Mononuclear cell (primary cell): ENCODE data around the gene CCNG2. TPM values are rescaled to one million over a fixed set of nuclear protein-coding genes. Genes with fewer than 3 reads are reported as not detected.

Experiments
- H3K27me3 ChIP-seq: 2 replicates; pipeline ENCODE4 v1.6.0; 2011; ENCODE audit warnings: low read length, control low read depth; ENCODE audit not compliant: insufficient read depth
- H3K4me1 ChIP-seq: 2 replicates; pipeline ENCODE4 v1.5.1; 2011; ENCODE audit warnings: mild to moderate bottlenecking, low read length, control low read depth; ENCODE audit not compliant: insufficient read depth
- H3K4me3 ChIP-seq: 2 replicates; pipeline ENCODE4 v1.5.1; 2011; ENCODE audit warnings: mild to moderate bottlenecking, low read length, moderate library complexity
- H3K9me3 ChIP-seq: 2 replicates; pipeline ENCODE4 v1.5.1; 2011; ENCODE audit warnings: low read depth, mild to moderate bottlenecking, control low read depth, low read length
- total RNA-seq: library from RNA; depleted of rRNA; stranded (reverse); fragments of >200 nt; gene quantifications from one replicate; pipeline ENCODE4 v1.2.3, GENCODE V29; 2012

The CCNG2 gene
- total RNA-seq, 1 donor: 48.9 TPM

DNA sequence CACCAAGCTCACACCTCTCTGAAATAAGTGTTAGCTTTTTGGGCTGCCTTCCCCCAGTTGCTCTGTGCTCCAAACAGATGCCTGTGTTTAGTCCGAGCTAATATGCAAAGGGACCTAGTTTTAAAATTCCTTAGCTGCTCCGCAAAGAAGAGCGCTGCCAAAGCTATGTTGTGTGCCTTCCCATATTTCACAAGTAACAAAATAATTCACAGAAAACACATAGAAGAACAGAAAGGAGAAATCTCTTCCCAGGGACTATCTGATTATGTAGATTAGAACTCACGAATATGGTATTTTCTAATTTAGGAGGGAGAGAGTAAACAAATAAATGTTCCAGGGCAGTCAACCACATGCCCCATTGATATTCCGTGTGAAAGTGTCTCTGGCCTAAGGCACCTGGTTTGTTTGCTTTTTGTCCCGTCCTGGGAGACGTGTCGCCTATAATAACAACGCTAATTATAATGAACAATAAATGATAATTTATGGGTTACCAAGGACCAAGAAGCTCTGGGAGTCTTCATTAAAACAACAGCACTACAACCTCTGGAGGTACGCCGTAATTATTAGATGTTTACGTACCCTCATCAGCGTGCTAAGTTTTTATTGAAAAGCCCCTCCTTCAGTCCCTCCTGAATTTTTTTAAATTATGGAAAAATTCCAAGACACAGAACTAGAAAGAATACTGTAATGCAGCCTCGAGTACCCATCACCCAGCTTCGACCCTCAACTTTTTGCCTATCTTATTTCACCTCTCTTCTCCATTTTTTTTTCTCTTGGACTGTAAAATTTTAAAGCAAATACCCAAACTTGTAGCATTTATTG lies 1.2 kb upstream of the CCNG2 start:
- no peaks in the 10 kb centered on the region for H3K9me3 ChIP-seq
- H3K27me3 ChIP-seq: no peaks in the 10 kb centered on the region
- H3K4me1 ChIP-seq: peaks cover 52% of the 10 kb centered on the region
- peak overlapping the region; percentile 92 for H3K4me3 ChIP-seq

DNA sequence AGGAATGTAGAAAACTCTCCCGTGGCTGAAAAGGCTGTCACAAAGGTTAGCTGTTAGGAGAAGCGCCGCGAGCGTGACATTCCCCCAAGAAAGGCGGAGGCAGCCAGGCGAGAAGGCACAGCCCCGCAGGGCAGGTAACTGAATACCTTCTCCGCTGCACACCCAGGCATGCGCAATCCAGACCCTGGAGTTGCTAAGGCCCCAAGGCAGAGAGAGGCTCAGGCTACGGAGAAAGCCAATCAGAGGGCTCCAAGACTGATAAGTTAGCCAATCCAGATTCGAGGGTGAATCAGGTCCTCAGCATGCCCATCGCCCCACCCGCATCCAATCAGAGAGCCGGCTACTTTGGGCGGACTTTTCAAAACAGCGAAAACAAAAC lies 485 bp upstream of the CCNG2 start:
- Histone ChIP-seq H3K4me3 (peak overlapping the region; percentile 92), H3K9me3 (no peaks in the 10 kb centered on the region), H3K4me1 (peaks cover 52% of the 10 kb centered on the region), H3K27me3 (no peaks in the 10 kb centered on the region)

DNA sequence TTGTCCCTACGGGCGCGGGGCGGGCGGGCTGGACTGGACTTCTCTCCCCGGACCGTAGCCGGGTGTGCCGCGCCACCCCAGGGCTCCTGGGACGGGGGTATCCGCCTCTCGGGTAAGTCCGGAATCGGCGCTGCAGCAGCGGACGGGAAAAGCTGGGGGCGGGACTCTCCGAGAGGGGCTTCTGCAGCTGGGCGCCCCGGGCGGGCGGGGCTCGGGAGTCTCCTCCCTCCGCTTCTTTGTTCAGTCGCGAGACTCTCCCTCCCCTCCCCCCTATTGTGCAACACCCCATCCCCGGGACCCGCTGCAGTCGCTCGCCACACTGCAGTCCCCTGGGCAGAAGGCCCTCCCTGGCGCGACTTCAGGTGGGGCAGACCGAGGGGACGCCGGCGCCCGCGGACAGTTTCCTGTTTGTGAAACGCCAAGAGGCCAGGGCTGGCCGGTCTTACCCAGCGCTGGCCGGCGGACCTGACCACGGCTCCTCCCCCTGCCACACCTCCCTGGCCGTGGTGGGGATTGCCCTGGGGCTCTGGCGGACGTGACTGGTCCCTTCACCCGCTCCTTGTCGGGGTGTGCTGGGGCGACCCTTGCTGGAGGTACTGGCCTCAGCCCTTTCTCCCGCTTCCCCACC lies 966 bp downstream of the CCNG2 start:
- Histone ChIP-seq H3K9me3 (no peaks in the 10 kb centered on the region), H3K4me3 (peak overlapping the region; percentile 92), H3K27me3 (no peaks in the 10 kb centered on the region), H3K4me1 (peaks cover 43% of the 10 kb centered on the region)

GRCh38 chr4:77158487-77158861 lies 1.5 kb downstream of the CCNG2 start:
- Histone ChIP-seq H3K4me1 (peaks cover 38% of the 10 kb centered on the region), H3K4me3 (peak overlapping the region; percentile 92), H3K9me3 (no peaks in the 10 kb centered on the region), H3K27me3 (no peaks in the 10 kb centered on the region)

DNA sequence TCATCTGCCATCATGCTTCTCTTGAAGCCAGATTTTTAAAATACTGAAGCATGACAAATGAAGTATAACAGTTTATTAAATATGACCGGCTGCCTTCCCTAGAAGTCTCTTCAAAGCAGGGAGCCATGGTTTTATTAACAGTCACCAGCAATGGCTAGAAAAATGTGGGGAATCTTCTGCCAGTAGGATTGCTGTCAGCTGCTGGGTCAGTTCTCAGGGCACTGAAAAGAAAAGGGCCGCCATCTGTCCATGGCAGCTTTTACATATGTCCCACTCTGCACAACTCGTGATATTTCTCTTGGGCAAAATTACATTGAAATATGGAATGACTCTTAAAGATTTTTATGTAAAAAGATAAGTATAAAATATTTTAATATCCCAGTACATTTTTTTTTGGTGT lies 2.8 kb downstream of the CCNG2 start:
- Histone ChIP-seq H3K9me3 (no peaks in the 10 kb centered on the region), H3K27me3 (no peaks in the 10 kb centered on the region), H3K4me3 (no peak overlapping the region), H3K4me1 (peaks cover 26% of the 10 kb centered on the region)

GRCh38 chr4:77163641-77164040 lies 6.6 kb downstream of the CCNG2 start:
- no peaks in the 10 kb centered on the region for H3K27me3 ChIP-seq
- no peaks in the 10 kb centered on the region for H3K9me3 ChIP-seq

DNA sequence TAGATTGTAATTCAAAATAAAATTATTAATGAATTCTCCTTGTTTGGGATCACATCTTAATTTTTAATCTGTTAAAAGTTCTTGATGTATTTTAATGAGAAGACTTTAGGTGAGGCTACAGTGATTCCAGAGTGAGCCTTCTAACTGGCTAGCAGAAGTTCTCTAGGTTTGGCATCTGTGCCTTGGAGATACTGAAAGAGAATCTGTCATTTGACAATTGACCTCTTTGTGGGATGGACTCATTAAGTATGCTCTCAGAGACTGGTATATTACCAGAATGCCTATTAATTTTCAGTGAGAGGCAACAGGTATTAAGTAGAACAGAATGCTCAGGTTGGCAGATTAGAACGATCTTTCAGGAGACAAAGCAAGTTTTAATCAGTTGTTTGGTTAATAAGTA lies 10.2 kb downstream of the CCNG2 start:
- Histone ChIP-seq H3K27me3 (no peaks in the 10 kb centered on the region), H3K9me3 (no peaks in the 10 kb centered on the region), H3K4me1 (peaks cover 5% of the 10 kb centered on the region), H3K4me3 (no peak overlapping the region)

More at GRCh38 chr4:77163641-77164040, 6.6 kb downstream of the CCNG2 start:
- H3K4me3 ChIP-seq: no peak overlapping the region
- H3K4me1 ChIP-seq: peaks cover 10% of the 10 kb centered on the region

GRCh38 chr4:77167866-77168265 lies 10.9 kb downstream of the CCNG2 start:
- Histone ChIP-seq H3K9me3 (no peaks in the 10 kb centered on the region), H3K27me3 (no peaks in the 10 kb centered on the region), H3K4me3 (no peak overlapping the region), H3K4me1 (peaks cover 5% of the 10 kb centered on the region)

DNA sequence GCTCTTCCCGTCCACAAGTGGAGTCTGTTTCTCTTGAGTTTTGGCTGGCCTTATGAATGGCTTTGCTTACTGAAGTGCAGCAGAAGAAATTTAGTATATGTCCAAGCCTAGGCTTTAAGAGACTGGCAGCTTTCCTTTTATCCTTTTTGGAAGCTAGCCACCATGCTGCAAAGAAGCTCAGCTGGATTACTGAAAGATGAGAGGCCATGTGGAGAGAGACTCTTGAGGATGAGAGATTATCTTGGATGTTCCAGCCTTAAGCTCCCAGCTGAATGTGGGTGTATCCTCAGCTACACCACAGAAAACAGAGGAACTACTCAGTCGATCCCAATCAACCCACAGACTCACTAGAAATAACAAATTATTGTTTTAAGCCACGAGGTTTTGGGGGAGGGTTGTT lies 12.5 kb downstream of the CCNG2 start:
- Histone ChIP-seq H3K4me1 (peaks cover 5% of the 10 kb centered on the region), H3K9me3 (no peaks in the 10 kb centered on the region)

GRCh38 chr4:77170926-77171325 lies 13.9 kb downstream of the CCNG2 start:
- Histone ChIP-seq H3K27me3 (no peaks in the 10 kb centered on the region), H3K9me3 (no peaks in the 10 kb centered on the region), H3K4me1 (peaks cover 5% of the 10 kb centered on the region), H3K4me3 (no peak overlapping the region)

More for the DNA sequence above, 12.5 kb downstream of the CCNG2 start:
- Histone ChIP-seq H3K27me3 (no peaks in the 10 kb centered on the region), H3K4me3 (no peak overlapping the region)

- Histone ChIP-seq H3K4me1 (peaks cover 2% of the 10 kb centered on the region), H3K4me3 (no peak overlapping the region), H3K9me3 (no peaks in the 10 kb centered on the region), H3K27me3 (no peaks in the 10 kb centered on the region)
These were observed 15.3 kb downstream of the CCNG2 start for GRCh38 chr4:77172336-77172735.

GRCh38 chr4:77174426-77174825 lies 17.4 kb downstream of the CCNG2 start:
- Histone ChIP-seq H3K4me1 (no peaks in the 10 kb centered on the region), H3K4me3 (no peak overlapping the region), H3K9me3 (no peaks in the 10 kb centered on the region), H3K27me3 (no peaks in the 10 kb centered on the region)

- Histone ChIP-seq H3K27me3 (no peaks in the 10 kb centered on the region), H3K9me3 (no peaks in the 10 kb centered on the region)
These were observed 18.2 kb downstream of the CCNG2 start for GRCh38 chr4:77175201-77175611.

GRCh38 chr4:77176640-77177039 lies 19.6 kb downstream of the CCNG2 start:
- Histone ChIP-seq H3K9me3 (no peaks in the 10 kb centered on the region), H3K27me3 (no peaks in the 10 kb centered on the region), H3K4me1 (peaks cover 3% of the 10 kb centered on the region), H3K4me3 (no peak overlapping the region)

More at GRCh38 chr4:77175201-77175611, 18.2 kb downstream of the CCNG2 start:
- Histone ChIP-seq H3K4me3 (no peak overlapping the region), H3K4me1 (peaks cover 3% of the 10 kb centered on the region)

DNA sequence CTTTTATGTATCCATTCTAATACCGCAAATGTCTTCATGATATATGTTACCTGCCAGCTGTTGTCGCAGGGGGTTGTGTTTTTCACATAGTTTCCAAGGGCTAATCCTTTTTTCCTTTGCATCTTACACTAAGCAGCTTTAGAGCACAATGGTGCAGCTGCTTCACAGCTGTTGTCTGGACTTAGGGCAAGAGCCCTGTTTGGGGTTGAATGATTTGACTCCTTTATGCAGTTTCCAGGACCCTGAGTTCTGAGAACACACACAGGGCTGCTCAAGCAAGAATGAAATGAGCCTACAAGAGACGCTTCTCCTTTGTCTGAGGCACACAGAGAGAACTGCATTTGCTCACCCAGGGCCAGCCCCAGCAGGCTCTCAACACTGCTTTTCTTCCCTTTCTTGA lies 20.2 kb downstream of the CCNG2 start:
- Histone ChIP-seq H3K9me3 (no peaks in the 10 kb centered on the region), H3K4me3 (no peak overlapping the region), H3K4me1 (peaks cover 3% of the 10 kb centered on the region), H3K27me3 (no peaks in the 10 kb centered on the region)

DNA sequence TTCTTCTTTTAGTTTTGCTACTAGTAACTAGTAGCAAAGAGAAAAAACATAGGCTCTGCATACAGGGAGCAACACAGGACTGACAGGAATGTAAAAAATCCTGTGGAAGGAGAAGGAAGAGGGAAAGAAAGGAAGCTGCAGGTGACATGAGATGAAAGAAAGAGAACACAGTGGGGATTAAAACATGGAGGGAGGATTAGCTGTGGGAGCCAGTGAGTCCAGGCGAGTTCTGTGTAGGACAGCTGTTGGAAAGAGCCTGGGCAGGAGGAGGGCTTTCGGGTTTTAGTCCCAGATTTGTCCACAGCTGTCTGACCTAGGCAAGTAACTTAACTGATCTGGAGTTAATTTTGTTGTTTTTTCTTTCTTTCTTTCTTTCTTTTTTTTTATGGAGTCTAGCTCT lies 21.6 kb downstream of the CCNG2 start:
- Histone ChIP-seq H3K4me3 (no peak overlapping the region), H3K4me1 (peaks cover 3% of the 10 kb centered on the region), H3K27me3 (no peaks in the 10 kb centered on the region), H3K9me3 (no peaks in the 10 kb centered on the region)
